GM18861 (cell line): Measurements from ENCODE around the gene VILL.
A peak's percentile ranks its signal among the peaks of the same experiment; 100 is the strongest.
"Not testable (repeated sequence)": the region's sequence is repeated elsewhere in the genome, so short reads cannot be mapped to it uniquely, and the experiment has no call there.

ENCODE experiments used
- ATAC-seq: cut with Tn5 transposase; IDR thresholded peaks from one replicate; pipeline ENCODE4 v1.9.1; 2021; ENCODE audit not compliant: unreplicated experiment

Gene VILL

GRCh38 chr3:38032328-38032865 is 41.8 kb downstream of the VILL start:
- no peak for ATAC-seq

GRCh38 chr3:38033586-38033985 is 43.0 kb downstream of the VILL start:
- ATAC-seq, result not testable (repeated sequence)

GRCh38 chr3:38034335-38034734 is 43.7 kb downstream of the VILL start:
- ATAC-seq, result not testable (repeated sequence)

GRCh38 chr3:38036286-38036685 is 45.7 kb downstream of the VILL start:
- ATAC-seq, result no peak

GRCh38 chr3:38036906-38037305 is 46.3 kb downstream of the VILL start:
- no peak for ATAC-seq

- no peak for ATAC-seq
Observed at GRCh38 chr3:38038447-38038911, 47.9 kb downstream of the VILL start.

- peak; percentile 69 for ATAC-seq
Observed at GRCh38 chr3:38039101-38039898, 48.7 kb downstream of the VILL start, which contains the start of gene DLEC1. TSS of gene DLEC1 (plus strand) at chr3:38039208. CDS start at chr3:38039226, 18 bp downstream.

GRCh38 chr3:38039899-38040261 is 49.3 kb downstream of the VILL start:
- ATAC-seq, result peak; percentile 46

- ATAC-seq, result no peak
Observed at GRCh38 chr3:38040401-38040800, 49.8 kb downstream of the VILL start.

GRCh38 chr3:38043486-38043885 is 52.9 kb downstream of the VILL start:
- no peak for ATAC-seq

- no peak for ATAC-seq
Observed at GRCh38 chr3:38046027-38046426, 55.4 kb downstream of the VILL start.

- no peak for ATAC-seq
Observed at GRCh38 chr3:38046821-38047220, 56.2 kb downstream of the VILL start.

- no peak for ATAC-seq
Observed at GRCh38 chr3:38047896-38048295, 57.3 kb downstream of the VILL start.

- ATAC-seq, result no peak
Observed at GRCh38 chr3:38049358-38050126, 59.0 kb downstream of the VILL start.

GRCh38 chr3:38051131-38051530 is 60.5 kb downstream of the VILL start:
- no peak for ATAC-seq

- not testable (repeated sequence) for ATAC-seq
Observed at GRCh38 chr3:38053286-38053685, 62.7 kb downstream of the VILL start.

GRCh38 chr3:38053813-38054498 is 63.4 kb downstream of the VILL start:
- ATAC-seq, result not testable (repeated sequence)

GRCh38 chr3:38054499-38055001 is 64.0 kb downstream of the VILL start:
- no peak for ATAC-seq
